Stimulated activated CD4-positive, alpha-beta T cell treated with anti-CD3 and anti-CD28 coated beads, Interleukin-2, amount 100 ng/mL, for 48 hours (primary cell): ENCODE results near the gene GPC6.

Source experiments
- DNase-seq, 2 donors: peaks; one replicate each; pipeline ENCODE4 v3.0.0-alpha.2; 2020

GPC6 gene

DNA sequence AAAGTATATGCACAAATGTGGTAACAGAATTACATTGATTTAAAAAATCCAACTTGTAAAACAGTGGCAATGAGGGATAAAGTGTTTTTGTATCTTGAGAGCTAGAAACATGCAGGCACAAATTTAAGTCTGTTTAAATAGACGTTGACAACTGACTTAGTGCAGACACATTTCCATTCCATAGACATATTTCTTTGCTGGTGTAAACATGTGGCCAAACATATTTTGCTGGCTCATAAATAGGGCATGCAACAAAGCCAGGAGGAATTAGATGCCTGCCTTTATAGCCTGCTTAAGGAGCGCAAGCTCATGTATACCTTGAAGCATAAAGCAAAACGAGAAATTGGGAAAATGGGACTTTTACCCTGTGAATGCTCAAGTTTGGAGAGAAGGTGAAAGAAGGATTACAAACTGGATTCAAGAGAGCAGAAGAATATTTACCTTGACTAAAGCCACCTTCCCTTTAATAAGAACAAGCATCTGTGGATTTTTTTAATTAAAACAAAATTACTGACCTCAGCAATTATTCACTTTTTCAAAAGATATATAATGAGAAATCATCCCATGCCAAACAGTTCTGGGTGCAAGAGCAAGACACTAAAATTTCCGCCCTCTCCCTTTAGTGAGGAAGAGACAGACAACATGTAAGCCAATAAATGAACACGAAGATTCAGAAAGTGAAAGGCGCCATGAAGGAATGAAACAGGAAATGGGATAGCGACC lies 1181.9 kb downstream of the GPC6 start:
- DNase-seq, result no peak

DNA sequence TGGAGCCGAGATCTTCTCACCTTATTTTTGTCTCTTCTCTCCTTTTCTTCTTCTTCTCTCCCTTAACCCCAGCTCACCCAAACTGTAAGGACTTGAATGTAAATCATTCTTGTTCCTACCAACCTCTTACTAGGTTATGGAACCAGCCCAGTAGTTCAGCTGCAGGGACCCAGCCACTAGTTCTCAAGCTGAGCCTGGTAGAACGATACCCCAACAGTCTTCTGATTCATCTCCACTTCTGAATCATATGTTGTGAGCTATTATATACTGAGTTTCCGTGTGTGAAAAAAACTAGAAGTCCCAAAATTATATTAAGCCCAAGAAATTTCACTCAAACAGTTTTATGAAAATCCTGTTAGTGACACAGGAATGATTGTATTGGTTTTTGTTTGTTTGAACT lies 1185.1 kb downstream of the GPC6 start:
- no peak for DNase-seq

DNA sequence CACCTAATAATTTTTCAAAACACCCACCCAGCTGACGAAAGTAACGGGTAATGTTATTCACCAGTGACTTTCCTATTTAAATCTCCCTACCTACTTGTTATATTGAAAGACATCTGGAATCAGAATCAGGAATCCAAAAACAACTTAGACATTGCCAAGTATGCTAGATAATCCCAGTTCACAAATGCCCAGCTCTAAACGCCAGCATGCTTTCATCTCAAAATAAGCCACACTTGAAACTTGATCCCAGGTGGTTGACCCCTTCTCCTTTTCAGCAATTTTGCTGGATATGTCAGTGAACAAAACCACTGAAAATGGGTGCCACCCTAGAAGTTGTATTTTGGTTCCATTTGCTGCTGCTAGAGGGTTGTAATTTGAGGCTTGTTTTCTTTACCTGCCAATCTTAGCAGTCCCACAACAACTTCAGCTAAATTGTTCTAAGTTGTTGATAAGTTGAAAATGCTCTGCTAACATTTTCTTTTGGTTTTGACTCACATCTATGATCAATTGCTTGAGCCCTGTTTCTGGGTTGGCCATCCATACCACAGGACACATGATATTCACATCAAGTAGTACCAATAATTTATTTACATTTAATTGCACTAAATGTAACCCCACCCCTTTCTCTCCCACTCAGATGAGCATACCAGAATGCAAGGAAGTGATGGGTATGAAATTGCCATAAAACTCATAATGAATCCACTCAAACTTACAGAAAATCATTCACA lies 1186.4 kb downstream of the GPC6 start:
- DNase-seq, result no peak

DNA sequence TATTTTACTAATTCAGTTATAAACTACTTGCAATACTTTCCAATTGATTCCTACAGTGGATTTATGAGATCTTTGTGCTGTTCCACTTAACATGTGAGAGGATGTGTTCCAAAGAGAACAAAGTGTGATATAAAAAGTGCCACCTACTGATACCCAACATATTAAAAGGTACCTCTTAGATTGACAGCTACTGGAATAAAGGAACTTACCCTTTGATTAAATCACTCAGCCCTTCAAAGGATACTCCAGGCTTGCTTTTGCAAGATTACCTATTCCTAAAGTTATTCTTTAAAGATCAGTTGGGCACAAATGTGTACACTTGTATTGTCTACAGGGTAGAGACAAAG lies 1187.0 kb downstream of the GPC6 start:
- DNase-seq, result no peak

DNA sequence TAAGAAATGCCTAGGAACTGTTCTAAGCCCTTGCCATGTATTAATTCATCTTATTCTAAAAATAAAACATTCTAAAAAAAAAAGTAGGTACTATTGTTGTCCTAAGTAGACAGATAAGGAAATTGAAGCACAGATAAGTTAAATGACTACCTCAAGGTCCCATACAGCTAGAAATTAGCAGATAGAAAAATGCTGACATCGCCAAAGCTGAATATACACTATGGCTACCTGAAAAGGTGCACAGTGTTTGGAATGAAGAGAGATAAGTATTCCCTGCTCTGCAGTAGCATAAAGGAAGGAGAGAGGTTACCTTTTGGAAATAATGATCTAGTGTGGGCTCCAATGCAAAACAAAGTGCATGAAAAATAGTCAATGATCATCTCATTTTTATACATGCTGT lies 1187.5 kb downstream of the GPC6 start:
- DNase-seq, result no peak

DNA sequence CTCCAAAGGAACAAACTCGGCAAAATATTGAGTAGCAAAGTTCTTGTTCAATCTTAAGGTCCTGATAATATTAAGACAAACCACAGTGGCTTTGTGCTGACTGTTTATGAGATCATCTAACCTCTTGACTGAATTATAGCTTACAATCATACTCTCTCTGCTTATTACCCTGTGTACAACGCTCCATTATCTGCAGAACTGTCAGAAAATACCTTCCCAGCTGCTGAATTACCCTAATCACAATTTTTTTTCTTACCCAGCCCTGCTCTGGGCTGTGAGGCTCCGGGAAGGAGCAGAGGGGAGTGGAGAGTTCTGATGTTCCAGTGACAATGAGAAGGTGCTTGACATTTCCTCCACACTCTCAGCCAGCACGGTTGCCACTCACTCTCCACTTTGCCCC lies 1188.1 kb downstream of the GPC6 start:
- no peak for DNase-seq

DNA sequence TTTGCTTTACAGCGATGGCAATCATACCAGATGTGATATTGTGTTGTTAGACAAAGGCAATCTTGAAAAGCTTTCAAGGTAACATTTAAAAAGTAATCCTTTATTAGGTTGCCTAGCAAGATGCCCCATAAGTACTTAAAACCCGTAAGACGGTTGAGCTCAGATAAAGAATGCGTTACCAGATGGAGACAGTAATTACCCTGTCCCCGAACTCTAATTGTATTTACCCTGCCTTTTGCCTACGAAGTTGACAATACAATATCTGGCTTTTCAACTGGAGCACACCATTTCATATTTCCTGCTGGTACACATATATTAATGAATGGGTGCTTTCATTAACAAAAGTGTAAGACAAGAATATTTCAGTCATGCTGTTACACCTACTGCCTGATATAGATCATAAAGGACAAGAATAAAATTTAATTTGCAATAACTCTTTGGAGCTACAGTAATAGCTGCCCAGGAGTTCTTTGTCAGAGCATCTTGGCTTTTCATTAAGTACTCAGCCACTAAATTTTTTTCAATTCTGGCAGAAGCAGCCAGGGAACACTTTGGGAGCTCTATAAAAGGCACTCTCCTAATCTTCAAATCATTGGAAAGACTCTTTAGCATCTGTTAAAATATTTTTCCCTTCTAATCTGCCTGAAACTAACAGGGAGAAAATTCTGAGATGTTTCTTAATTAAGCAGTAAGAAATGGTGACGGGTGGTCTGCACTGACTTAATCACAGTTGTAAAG lies 1189.1 kb downstream of the GPC6 start:
- DNase-seq, result no peak

DNA sequence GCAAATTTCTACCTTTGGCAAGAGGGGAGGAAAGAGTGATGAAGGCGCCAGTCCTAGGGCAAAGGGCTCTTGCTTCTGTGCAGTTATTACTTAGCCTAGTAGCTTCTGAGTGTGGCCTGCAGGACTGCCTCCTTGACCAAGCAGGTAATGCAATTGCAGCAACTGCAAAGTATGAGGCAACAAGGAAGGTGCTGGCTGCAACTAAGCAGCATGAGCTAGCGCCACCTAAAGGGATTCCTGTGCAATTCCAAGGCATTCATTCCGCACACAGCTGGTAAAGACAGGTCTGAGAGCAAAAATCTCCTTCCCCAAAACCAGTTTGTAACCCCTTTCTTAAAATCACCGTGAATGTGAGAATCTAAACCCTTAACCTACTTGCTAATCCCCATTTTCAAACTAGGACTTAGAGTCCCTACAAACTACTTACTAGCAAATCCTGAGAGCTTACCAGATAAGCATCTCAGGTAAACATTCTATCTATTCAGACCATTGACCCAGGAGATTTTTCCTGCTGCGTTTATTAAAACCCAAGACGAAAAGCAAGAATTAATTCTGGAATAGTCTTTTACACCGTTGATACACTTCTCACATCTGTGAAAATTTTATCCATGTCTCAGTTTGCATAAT lies 1190.0 kb downstream of the GPC6 start:
- DNase-seq, result no peak

DNA sequence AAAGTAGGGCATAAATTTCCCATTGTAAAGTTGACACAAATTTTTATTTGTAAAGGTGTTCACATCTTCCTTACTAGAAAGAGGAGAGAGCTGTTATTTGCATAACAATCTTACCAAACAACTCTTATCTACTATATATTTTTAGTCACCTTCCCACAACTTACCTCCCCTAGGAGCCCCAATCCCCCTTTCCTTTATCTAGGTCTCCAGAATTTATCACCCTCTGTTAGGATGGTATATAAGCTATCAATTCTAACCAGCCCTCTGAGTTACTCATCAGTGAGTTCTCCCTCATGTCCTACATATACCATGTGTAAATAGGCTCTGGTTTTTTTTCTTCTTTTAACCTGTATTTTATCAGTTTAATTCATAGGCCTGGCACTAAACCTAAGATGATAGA lies 1190.7 kb downstream of the GPC6 start:
- no peak for DNase-seq

DNA sequence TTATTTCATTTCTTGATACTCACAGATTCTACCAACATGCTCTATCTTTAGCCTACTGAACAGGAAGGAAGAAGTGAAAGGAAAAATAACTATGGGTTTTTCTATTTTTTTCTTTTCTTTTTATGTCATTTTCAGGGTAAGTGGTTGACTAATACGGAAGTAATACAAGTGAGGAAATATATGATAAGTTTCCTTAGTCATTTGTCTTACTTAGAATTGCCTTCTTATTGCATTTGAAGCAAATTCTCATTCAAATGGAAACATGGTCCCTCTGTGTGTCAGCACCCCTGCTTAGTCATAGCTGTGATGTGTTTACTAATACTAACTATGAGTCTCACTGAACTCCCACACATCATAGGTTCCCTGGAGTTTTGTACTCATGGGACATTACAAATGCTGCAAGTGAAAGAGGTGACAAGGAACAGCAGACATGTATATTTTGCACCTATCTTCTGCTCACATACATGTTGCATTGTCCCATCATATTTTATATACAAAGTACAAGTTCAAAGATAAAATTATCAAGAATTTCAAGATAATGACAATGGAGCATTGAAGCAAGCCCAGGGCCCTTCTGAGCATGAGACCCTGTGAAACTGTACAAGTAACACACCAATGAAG lies 1192.8 kb downstream of the GPC6 start:
- peak in 1 of 2 donors; percentile 25 for DNase-seq

DNA sequence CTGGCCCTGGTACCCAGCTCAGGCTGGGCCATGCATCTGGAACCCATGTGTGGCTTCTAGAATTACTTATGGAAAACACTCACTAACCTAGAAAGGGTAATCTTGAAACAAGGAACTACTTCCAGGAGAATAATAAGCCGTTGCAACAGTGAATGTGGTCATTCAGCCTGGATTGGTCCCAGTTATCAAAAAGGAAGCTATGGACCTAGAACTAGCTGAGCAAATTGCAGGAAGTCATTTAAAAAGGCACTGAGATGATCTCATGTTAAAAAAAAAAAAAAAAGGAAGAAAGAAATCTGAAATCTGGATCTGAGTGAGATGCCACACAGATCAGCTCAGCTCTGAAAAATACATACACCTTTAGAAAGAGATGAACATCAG lies 1193.3 kb downstream of the GPC6 start:
- DNase-seq, result no peak

DNA sequence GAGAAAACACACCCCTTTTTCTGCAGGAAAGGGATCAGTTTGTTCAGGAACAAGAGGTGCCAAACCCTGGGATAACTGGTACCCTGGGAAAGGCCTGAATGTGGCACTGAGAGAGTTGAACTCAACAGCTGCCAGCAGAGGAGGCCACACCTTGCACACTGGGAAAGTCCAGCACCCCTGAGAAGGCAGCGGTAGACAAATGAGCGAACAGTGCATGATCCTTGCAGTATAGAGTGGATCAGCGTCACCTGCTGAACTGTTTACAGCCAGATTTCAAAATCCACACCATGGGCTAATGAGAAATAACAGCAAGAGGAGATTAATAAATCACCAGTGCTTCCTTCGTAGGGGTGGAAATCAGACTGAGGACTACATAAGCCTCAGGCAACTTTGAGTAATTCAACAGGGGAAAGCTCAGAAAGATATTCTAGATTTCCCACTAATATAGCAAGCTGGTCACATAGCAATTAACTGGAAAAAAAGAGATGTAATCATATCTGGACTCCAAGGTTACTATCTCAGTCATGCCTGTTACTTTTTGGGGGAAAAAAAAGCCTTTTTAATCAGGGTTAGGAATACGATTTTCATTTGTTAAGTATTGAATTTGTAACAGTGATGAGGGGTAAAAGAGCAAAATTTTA lies 1200.8 kb downstream of the GPC6 start:
- no peak for DNase-seq

DNA sequence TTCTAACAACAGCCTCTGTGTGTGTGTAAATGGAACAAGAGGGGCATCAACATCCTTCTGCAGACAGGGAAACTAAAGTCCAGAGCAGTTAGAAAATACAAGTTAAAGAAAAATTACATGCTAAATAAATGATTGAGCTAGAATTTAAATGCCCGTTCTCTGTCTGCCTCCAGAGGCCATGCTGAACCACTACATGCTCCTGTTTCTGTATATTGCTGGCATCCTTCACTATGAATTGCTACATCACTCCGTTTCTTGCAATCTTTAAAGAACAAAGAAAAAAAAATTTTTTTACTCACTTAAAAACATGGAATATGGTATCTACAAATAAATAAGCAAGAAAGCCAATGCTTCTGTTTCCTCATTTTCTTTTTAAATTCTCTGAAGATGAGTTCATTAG lies 1205.0 kb downstream of the GPC6 start:
- no peak for DNase-seq

DNA sequence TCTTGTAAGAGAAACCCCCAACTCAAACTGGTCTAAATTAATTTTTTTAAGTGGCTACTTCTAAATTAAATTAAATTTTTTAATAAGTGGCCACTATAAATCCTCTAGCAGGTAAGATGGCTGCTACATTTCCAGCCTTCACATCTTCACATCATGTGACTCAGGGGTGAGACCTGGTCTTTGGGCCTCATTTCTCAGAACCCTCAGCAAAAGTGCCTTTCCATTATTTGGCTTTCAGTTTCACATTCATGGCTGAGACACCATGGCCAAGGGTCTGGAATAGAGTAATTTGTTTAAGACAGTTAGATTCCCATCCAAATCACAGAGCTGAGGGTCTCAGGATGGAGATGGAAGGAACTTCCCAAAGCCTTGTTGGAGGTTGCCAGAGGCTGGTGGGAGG lies 1205.4 kb downstream of the GPC6 start:
- no peak for DNase-seq

DNA sequence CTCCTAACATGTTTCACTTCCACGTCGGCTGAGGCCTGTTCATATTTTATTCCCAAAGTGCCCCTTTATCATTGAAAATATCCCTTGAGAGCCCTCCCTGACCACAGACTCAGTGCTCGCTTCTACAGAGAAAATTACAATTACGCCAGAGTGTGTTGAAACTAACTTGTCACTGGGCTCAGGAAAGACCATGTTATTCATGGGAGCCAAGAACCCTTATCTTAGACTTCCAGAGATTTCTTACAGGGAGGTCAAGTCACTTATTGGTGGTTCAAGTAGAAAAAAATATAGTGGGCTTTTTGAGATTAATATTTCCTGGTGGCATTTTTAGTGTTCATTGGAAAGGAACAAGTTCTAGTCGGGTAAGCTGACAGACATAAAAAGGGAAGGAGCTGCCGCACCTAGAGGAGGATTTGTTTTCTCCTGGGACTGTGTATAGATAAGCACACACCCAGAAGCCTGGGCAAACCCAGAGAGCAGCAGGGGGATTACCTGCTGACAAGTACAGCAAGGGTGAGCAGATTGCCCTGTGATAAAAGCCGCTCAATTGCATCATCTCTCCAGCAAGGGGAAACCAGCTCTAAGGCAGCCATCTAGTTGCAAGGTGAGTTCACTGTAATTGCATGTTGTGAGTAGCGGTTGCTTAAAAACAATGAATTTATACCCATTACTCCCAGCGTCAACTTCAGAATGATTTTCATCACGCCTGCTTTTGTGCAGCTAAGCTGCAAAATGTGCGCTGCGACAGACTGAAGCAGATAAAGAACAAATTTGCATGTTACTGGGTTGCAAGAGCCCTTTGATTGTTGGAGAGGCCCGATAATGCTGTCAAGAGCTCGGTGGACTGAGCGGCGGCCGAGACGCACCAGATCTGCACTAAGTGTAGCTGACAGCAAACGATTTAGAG lies 1206.7 kb downstream of the GPC6 start:
- DNase-seq, result no peak

DNA sequence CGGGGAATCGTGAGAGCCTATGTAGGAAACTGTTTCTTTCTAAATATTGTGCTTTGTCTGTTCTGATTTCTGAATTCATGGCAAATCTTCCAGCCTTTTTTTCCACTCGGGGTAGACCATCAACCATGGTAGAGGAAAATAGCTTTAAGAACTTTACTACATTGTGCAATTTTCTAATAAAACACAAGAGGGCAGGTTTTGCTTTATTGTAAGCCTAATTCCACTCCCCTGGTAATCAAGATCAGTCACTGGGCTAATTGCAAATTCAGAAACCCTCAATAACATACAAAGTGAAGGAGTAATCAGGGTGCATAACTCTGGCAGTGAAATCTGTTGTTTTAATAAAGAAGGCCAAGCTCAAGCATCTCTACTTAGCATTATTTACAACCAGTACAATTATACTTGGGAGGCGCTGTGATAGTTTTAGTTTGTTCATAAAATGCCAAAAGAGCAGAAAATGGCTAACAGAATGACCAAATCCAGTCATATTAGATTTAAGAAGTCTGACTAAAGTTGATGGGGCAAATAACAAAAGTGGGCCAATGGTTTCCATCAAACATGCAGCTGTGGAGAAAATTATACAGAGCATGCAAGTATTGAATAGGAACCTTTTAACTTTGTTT lies 1209.1 kb downstream of the GPC6 start:
- DNase-seq, result no peak

DNA sequence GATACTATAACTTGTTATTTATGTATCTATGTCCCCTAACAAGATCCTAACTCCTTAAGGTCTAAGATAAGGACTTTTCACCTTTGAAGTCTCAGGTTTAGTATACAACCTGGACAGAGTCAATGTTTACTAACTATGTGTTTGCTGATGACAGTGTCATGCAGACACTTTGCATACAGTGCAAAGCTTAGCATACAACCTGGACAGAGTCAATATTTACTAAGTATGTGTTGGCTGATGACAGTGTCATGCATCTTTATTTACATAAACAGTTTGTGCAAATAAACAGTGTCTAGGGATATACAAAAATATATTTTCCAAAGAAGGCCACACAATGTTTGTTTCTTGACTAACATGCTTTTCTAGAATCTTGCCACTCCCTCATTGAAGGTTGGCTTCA lies 1218.2 kb downstream of the GPC6 start:
- no peak for DNase-seq

DNA sequence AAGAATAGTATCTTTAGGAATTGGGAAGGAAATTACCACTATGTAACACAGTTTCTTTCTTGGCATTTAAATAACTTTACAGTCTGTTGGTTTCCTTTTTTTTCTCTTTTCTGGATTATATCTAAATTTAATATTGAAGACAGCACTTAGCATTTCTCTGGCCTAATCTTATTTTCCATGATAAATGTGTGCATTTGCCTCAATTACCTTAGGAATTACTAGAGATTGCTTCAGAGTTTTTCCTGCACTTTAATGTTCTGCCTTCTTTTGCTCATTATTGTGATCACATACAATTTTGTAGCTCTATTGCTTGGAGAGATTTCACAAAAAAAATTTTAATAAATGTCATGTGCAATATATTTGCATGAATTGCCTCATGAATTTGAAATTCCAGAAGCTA lies 1227.7 kb downstream of the GPC6 start:
- DNase-seq, result no peak

DNA sequence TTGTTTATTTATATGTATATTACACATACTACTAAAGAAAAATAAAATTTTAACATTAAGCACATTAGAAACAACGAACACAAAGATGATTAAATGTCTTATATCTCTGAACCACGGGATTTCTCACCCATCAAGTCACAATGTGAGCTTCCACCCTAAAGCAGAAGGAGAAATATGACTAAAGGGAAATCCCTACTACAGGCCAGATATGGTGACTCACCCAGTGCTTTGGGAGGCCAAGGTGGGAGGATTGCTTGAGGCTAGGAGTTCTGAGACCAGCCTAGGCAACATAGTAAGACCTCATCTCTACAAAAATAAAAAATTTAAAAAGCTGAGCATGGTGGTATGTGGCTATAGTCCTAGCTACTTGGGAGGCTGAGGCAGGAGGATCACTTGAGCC lies 1228.3 kb downstream of the GPC6 start:
- no peak for DNase-seq

DNA sequence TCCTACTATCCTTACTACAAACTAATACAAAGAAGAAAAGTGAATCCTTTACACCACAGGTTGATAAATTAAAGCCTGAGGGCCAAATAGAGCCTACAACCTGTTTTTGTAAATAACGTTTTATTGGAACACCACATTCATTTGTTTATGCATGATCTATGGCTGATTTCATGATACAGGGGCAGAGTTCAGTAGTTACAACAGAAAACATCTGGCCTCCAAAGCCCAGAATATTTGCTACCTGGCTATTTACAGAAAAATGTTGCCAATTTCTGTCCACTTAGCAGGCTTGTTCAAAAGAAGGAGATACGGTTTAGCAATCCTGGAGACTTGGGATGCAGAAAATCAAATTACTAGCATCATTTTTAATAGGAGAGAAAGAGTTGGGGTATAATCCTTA lies 1228.8 kb downstream of the GPC6 start:
- no peak for DNase-seq
